GM21526 (cell line): ENCODE results near the gene FXYD7.

Source experiments
- ATAC-seq: cut with Tn5 transposase; IDR thresholded peaks from one replicate; pipeline ENCODE4 v1.9.1; 2021; ENCODE audit warnings: moderate library complexity; ENCODE audit not compliant: unreplicated experiment, low FRiP score

FXYD7 gene

GRCh38 chr19:35109395-35110112, 33.5 kb upstream of the FXYD7 start:
- no peak for ATAC-seq

- ATAC-seq = no peak
Observed at GRCh38 chr19:35110974-35111373, 32.1 kb upstream of the FXYD7 start.

GRCh38 chr19:35112995-35113688, 29.9 kb upstream of the FXYD7 start:
- ATAC-seq = no peak

GRCh38 chr19:35114353-35115176, 28.5 kb upstream of the FXYD7 start:
- no peak for ATAC-seq

GRCh38 chr19:35115177-35115951, 27.7 kb upstream of the FXYD7 start, which contains the start of gene FXYD3:
Gene FXYD3 (plus strand): TSS chr19:35115823. CDS start chr19:35119377, 3,554 bp downstream.
- no peak for ATAC-seq

GRCh38 chr19:35116072-35116801, 26.8 kb upstream of the FXYD7 start:
- ATAC-seq = no peak

- no peak for ATAC-seq
Observed at GRCh38 chr19:35117116-35117515, 25.9 kb upstream of the FXYD7 start.

GRCh38 chr19:35117799-35118198, 25.3 kb upstream of the FXYD7 start:
- no peak for ATAC-seq

- no peak for ATAC-seq
Observed at GRCh38 chr19:35118268-35119020, 24.6 kb upstream of the FXYD7 start.

- ATAC-seq = no peak
Observed at GRCh38 chr19:35119091-35119490, 24.0 kb upstream of the FXYD7 start.

- ATAC-seq = no peak
Observed at GRCh38 chr19:35119578-35120155, 23.4 kb upstream of the FXYD7 start.

- no peak for ATAC-seq
Observed at GRCh38 chr19:35120492-35120891, 22.6 kb upstream of the FXYD7 start.

GRCh38 chr19:35120898-35121297, 22.2 kb upstream of the FXYD7 start:
- no peak for ATAC-seq

- ATAC-seq = no peak
Observed at GRCh38 chr19:35122687-35123551, 20.1 kb upstream of the FXYD7 start.

GRCh38 chr19:35123573-35123972, 19.5 kb upstream of the FXYD7 start:
- no peak for ATAC-seq

GRCh38 chr19:35124098-35125060, 18.7 kb upstream of the FXYD7 start:
- no peak for ATAC-seq

- no peak for ATAC-seq
Observed at GRCh38 chr19:35125270-35125717, 17.8 kb upstream of the FXYD7 start.
